ENCODE data around the gene PI4KB.
"Not testable (repeated sequence)": the region's sequence is repeated elsewhere in the genome, so short reads cannot be mapped to it uniquely, and the experiment has no call there.

- not testable (repeated sequence) for TF ChIP-seq CTCF, EP300, POLR2A (IDR thresholded peaks at IDR 0.05)
Measured at GRCh38 chr1:151275341-151275740, 51.9 kb downstream of the PI4KB start.
